Stimulated activated CD8-positive, alpha-beta memory T cell treated with anti-CD3 and anti-CD28 coated beads, Interleukin-2, amount 100 ng/mL, for 1 hour (primary cell): ENCODE data around the gene ELL.
"Not testable (repeated sequence)": the region's sequence is repeated elsewhere in the genome, so short reads cannot be mapped to it uniquely, and the experiment has no call there.

Experiments
- DNase-seq, 2 donors: peaks; one replicate each; pipeline ENCODE4 v3.0.0-alpha.2; 2020; ENCODE audit warnings: low read depth in 2 of 2

The ELL gene

GRCh38 chr19:18424122-18424889 is 97.6 kb downstream of the ELL start:
- no peak for DNase-seq

GRCh38 chr19:18423258-18424020 is 98.4 kb downstream of the ELL start:
- no peak for DNase-seq

GRCh38 chr19:18422530-18423191 is 99.2 kb downstream of the ELL start:
- no peak for DNase-seq

- no peak for DNase-seq
Measured at GRCh38 chr19:18421371-18421959, 100.4 kb downstream of the ELL start.

GRCh38 chr19:18420930-18421329 is 100.9 kb downstream of the ELL start:
- no peak for DNase-seq

GRCh38 chr19:18419699-18420460 is 102.0 kb downstream of the ELL start:
- no peak for DNase-seq

- DNase-seq: peak in 1 of 2 donors; percentile 38
Measured at GRCh38 chr19:18419195-18419698, 102.6 kb downstream of the ELL start, which contains the start of gene SSBP4. Gene SSBP4 (plus strand): TSS chr19:18419398. CDS start chr19:18419649, 251 bp downstream.

GRCh38 chr19:18418483-18419194 is 103.2 kb downstream of the ELL start:
- no peak for DNase-seq

- no peak for DNase-seq
Measured at GRCh38 chr19:18418029-18418482, 103.8 kb downstream of the ELL start.

GRCh38 chr19:18417250-18418028 is 104.4 kb downstream of the ELL start:
- no peak for DNase-seq

- peak; percentile 40 to 55 for DNase-seq
Measured at GRCh38 chr19:18416778-18417249, 105.1 kb downstream of the ELL start.

GRCh38 chr19:18415178-18415867 is 106.5 kb downstream of the ELL start:
- DNase-seq: no peak

- no peak for DNase-seq
Measured at GRCh38 chr19:18414504-18415177, 107.2 kb downstream of the ELL start.

- DNase-seq: no peak
Measured at GRCh38 chr19:18412610-18413239, 109.1 kb downstream of the ELL start.

GRCh38 chr19:18408053-18408476 is 113.8 kb downstream of the ELL start:
- no peak for DNase-seq

GRCh38 chr19:18406749-18407148 is 115.1 kb downstream of the ELL start:
- no peak for DNase-seq

- not testable (repeated sequence) for DNase-seq
Measured at GRCh38 chr19:18405754-18406153, 116.1 kb downstream of the ELL start.
